NCI-H1105 (cell line): ENCODE measurements around the gene TULP3.
A peak's percentile ranks its signal among the peaks of the same experiment; 100 is the strongest.

Source experiments
- DNase-seq: peaks from one replicate; lab custom pipeline; 2025; lab: John Stamatoyannopoulos, UW

The TULP3 gene

DNA sequence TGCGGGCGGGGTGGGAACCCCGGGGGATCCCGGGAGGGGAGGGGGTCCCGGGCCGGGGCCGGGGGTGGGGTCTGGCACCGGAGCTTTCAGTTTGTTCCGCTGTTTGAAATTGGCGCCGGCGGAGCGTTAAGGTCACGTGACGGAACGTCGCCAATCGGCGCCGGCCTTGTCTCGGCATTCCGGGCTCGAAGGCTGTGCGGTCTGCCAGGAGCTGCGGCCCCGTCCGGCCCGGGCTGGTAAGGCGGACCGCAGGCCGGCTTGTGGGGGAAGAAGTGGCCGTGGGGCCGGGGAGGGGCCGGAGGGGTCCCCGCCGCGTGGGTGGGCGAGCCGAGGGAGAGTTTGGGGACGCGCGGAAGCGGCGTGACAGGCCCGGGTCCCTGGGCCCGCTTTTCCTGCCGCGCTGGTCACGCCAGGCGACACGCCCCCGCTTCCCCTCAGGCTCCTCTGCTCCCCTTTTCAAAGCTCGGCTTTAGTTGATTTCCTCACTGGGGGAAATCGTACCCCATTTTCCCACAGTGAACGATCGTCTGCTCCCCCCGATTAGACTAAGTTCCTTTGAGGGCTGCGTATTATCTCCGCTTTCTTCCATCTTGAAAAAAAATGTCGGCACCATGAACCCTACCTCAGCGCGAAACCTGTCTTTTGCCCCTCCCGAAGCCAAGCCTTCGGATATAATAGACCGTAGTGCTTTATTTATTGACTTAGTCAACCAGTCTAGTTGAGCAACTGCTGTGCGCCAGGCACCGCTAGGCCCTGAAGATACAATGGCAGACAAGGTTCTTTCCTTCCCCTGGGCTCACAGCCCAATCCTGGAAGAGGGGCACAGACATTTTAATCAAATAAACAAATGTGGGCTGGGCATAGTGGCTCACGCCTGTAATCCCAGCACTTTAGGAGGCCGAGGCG is 13.4 kb upstream of the TULP3 start, which contains the start of the genes FOXM1 and RHNO1:
Gene FOXM1 (minus strand): TSS at position 128 of the 906 bp plus-strand sequence. CDS start 2,696 bp downstream, outside the sequence.
Gene RHNO1 (plus strand): TSS at position 177 of the 906 bp plus-strand sequence. CDS start 8,144 bp downstream, outside the sequence.
- DNase-seq: peak; percentile 91

DNA sequence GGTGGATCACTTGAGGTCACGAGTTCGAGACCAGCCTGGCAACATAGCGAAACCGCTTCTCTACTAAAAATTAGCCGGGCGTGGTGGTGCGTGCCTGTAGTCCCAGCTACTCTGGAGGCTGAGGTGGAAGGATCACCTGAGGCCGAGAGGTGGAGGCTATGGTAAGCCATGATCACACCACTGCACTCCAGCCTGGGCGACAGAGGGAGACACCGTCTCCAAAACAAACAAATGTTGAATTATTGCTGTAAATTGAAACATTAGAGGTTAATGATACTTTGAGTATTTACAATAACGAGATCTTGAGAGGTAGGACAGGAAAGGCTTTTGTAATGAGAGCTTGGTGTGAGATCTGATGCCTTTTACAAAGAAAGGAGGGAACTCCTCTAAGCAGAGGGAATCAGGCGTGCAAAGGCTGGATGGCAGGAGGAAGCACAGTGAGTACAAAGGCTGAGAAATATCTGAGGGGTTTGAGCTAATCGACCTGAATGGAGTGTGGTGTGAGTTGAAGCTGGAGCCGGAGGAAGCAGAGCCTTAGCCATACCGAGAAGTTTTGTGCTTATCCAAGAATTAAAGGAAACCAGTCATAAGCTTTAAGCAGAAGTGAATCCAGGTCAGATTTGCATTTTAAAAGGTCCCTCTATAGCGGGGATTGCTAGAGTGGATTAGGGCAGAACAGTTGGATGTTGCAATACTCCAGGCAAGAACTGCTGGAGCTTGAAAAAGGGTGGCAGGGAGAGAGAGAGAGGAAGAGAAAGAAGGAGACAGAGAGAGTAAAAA is 12.5 kb upstream of the TULP3 start:
- DNase-seq: peak; percentile 56

DNA sequence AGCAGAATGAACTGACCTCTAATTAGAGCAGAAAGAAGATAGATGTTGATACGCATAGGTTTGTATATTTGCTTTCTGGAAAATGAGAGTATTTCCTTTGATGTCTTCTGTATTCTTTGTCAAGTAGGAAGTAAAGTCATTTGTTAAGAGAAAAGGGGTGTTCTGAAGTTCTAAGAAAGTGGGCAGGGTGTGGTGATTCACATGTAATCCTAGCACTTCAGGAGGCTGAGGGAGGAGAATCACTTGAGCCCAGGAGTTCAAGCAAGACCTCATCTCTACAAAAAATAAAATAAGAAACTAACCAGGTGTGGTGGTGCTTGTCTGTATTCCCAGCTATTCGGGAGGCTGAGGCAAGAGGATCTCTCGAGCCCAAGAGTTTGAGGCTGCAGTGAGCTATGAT is 10.8 kb upstream of the TULP3 start:
- no peak for DNase-seq

DNA sequence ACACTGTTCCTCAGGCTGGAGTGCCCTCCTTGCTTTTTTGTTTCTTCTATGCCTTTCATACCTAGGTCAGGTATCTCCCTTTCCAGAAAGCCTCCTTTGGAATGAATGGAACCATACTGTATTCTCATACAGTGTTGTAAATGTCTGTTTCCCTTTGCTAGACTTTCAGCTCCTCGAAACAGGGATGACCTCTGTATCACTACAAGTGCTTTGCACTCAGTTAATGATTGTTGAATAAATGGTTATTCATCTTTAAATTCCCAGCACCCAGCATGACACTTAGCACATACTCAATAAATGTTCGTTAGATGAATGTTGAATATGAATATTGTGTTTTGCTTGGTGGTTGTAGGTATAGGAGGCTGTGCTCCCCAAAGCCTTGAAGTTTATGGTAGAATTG is 5.9 kb upstream of the TULP3 start:
- no peak for DNase-seq

DNA sequence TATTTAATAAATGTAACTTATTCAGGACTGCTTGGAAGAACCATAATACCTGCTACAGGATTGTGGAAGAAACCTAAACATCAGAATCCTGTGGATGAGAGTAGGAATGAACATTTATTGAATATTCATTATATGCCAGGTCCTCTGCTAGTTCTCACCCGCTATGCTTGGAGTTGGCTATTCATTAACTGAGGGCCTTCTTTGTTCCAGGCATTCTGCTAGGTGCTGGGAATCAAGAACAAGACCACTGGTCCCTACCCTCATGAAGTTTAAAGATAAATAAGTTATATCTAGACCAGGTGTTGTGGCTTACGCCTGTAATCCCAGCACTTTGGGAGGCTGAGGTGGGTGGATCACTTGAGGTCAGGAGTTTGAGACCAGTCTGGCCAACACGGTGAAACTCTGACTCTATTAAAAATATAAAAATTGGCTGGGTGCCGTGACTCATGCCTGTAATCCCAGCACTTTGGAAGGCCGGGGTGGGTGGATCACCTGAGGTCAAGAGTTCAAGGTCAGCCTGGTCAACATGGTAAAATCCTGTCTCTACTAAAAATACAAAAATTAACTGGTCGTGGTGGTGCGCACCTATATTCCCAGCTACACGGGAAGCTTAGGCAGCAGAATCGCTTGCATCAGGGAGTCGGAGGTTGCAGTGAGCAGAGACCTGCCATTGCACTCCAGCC is 3.8 kb upstream of the TULP3 start:
- DNase-seq: no peak

DNA sequence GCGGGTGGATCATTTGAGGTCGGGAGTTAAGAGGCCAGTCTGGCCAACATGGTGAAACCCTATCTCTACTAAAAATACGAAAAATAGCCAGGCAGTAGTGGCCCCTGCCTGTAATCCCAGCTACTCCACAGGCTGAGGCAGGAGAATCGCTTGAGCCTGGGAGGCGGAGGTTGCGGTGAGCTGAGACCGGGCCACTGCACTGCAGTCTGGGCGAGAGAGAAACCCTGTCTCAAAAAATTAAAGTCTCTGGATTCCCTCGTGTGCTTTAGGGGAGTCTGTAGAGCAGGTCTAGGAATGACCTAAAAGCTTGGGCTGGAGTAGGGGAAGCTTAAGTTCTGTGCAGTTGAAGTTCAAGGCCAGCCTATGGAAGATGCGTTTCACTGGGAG is 697 bp upstream of the TULP3 start:
- DNase-seq: no peak

DNA sequence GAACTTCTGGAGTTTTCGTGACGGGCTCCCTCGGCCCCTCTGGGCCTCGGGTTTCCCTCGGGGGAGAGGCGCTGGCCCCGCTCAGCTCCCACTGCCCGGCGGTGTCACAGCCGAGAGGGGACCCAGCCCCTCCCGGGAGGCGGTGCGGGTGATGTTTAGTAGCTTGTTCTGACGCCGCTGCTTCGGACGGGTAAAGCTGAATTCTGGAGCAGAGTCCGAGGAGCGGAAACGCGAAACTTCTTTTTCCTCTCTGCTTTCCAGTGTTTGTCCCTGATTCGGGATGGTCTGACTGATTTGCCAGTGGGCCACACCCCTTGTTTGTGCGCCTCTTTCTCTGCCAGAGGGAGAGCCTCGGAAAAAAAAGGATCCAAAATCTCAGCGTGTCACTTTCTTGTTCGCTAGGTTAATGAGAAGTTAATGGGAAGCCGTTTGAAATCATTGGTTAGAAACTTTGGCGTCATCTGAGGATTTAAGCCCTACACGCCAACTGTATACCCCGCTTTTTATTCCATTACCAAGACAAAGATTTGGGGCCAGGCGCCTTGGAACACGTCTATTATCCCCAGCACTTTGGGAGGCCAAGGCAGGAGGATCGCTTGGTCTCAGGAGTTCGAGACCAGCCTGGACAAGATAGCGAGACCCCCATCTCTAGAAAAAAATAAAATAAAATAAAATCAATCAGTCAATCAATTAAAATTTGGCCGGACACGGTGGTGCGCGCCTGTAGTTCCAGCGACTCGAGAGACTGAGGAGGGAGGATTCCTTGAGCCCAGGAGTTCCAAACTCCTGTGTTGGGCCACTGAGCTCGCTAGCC is 756 bp downstream of the TULP3 start:
- peak; percentile 10 for DNase-seq

DNA sequence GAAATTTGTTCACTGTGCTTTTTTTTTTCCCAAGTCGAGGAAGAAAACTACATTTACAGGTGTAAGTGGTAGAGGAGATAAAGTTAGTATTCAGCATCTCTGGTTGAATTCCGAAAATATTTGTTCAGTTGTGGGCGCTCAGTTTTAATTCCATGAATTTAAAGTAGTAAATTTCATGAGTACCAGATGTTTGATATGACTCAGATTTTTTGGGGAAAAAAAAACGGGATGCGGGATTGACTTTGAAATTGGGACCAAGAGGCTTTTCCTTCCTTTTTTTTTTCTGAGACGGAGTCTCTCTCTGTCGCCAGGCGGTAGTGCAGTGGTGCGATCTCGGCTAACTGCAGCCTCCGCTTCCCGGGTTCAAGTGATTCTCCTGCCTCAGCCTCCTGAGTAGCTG is 1.6 kb downstream of the TULP3 start:
- no peak for DNase-seq

DNA sequence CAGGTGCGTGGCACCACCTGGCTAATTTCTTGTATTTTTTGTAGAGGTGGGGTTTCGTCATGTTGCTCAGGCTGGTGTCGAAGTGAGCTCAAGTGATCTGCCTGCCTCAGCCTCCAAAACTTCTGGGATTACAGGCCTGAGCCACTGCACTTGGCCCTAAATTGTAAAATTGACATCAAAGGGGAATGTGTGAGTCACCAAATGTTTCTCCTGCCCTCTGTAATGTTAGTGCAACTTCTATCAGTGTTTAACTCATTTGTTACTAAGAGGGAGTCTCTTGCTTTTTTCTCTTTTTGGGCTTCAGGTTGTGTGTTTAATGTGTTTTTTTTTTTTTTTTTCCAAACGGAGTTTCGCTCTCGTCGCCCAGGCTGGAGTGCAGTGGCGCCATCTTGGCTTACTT is 2.3 kb downstream of the TULP3 start:
- no peak for DNase-seq

DNA sequence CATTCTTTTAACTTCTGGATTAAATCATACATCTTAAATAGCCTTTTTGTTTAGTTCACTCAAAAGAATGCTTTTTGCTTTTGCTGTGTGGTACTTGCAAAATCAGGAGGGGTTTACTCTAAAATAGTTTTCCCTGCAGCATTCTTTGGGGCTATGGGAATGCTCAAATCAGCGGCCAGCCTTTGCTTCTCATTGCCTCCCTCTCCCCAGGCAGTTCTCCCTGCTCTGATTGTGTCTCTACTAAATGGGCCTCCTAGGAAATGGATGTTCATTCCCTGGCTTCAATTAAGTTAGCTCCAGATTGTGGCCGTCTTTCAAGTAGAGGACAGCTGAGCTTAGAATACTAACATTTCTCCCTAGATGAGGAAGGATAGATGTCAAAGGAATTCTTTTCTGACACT is 4.4 kb downstream of the TULP3 start:
- no peak for DNase-seq

DNA sequence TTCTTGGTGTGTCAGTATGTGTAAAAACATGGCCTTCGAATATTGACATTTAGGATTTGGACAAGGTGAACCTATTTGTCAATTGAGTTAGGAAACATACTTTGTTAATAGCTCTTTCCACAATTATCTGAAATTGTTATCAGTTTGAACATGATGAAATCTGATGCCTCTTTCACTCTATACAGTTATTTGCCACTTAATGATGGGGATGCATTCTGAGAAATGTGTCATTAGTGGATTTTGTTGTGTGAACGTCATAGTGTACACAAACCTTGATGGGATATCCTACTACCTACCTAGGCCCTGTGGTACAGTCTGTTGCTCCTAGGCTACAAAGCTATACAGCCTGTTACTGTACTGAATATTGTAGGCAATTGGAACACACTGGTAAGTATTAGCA is 4.8 kb downstream of the TULP3 start:
- DNase-seq: no peak

DNA sequence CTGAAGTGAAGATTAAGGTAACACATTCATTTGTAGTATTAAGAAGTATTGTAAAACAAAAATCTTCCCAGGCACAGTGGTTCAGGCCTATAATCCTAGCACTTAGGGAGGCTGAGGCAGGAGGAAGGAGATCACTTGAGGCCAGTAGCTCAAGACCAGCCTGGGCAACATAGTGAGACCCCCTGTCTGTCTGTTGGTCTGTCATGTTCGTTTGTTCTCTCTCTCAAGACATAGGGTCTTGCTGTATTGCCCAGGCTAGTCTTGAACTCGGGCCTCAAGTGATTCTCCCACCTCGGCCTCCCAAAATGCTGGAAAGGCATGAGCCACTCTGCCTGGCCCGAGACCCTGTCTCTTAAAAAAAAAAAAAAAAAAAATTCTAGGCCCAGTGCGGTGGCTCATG is 6.7 kb downstream of the TULP3 start:
- DNase-seq: no peak

DNA sequence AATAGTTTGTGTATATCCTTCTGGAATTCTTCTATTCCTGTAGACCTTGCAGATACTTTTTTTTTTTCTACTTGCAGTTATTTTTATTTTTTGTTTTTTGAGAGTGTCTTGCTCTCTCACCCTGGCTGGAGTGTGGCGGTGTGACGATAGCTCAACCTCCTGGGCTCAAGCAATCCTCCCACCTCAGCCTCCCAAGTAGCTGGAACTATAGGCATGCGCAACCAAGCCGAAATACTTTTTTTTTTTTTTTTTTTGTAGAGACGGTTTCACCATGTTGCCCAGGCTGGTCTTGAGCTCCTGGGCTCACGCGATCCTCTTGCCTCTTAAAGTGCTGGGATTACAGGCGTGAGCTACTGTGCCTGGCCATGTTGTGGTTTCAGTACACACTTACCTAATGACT is 10.0 kb downstream of the TULP3 start:
- DNase-seq: no peak

DNA sequence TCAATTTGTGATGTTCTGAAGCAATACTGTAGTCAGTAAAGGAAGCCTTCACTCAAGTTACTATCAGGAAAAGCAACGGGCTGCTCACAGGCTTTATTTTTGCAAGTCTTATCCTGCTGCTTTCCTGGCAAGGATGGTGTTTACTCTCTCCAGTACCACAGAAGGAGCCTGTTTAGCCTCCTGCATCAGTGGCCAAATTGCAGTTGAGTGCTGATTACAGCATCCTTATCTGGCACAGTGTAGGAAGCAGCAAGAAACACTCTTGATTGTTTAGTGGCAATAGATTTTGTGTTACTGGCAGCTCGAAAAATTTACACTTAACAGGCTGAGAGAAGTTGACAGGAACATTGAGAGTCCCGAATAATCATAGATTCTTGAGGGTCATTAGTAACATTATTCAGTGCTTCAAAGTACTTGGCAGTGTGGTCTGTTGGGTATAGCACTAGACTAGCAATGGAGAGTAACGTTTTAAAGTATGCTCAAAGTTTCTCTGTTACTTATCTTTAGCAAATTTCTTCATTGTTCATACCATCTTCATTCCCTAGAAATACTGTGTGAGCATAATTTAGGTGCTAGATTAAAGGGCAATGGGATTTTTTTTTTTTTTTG is 11.7 kb downstream of the TULP3 start:
- peak; percentile 69 for DNase-seq

DNA sequence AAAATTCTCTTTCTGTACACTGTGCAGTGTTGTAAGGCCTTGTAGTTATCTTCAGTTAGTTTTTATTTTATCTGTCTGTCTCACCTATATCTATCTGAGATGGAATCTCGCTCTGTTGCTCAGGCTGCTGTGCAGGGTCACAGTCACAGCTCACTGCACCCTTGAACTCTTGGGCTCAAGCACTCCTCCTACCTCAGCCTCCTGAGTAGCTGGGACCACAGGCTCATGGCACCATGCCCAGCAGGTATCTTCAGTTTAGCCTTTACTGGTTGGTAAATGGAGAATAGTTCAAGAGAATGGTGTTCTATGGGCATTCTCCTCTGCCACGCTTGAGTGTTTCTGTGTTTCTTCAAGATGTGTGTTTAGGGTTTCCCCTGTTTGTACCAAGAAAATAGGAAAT is 13.6 kb downstream of the TULP3 start:
- no peak for DNase-seq

DNA sequence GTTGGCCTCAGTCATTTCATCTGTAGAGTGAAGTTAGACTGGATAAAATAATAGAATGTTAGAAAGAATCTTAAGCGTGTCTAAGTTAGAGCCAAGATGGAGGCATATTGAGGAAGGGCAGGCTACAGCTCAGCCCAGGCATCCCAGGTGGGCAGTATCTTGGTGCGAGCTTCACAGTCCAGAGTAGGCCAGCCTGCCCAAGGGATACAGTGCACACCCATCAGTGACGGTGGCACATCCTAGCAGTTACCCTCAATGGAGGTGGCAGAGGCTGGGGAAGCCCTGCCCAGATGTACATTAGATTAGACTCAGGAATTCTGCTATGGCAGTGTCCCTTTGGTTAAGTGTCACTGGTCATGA is 21.5 kb downstream of the TULP3 start:
- no peak for DNase-seq

DNA sequence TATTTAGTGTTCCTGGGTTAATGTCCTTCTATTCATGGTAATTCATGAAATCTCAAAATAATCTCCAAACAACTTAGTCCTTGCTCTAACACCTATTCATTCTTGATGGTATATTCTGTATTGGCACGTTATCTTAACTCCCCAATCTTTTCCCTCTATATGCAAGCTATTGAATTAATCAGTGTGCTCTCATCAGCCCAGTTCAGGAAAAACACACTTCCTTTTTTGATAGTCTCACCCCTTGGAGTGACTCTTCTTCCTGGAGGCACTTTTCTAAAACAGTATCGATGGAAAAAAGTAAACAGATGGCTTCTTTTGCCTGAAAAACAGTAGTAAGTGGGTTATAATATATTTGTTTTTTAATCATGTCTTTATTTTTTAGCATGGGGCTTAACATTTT is 28.6 kb downstream of the TULP3 start:
- no peak for DNase-seq

DNA sequence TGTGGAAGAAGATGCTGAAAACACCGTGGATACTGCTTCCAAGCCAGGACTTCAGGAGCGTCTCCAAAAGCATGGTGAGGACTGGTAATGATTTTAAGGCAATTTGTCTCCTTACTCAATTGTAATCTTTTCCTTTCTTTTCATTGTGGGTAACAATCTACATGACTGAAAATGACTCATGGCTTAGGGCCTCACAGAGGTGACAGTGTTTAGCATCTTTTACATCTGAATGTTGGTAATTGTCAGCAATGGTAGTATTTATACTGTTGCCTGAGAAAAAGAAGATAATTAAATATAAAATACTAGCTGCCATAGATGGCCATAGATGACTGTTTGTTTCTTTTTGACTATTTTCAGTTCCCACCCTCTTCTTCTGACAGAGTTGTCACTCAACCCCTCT is 31.6 kb downstream of the TULP3 start:
- no peak for DNase-seq

DNA sequence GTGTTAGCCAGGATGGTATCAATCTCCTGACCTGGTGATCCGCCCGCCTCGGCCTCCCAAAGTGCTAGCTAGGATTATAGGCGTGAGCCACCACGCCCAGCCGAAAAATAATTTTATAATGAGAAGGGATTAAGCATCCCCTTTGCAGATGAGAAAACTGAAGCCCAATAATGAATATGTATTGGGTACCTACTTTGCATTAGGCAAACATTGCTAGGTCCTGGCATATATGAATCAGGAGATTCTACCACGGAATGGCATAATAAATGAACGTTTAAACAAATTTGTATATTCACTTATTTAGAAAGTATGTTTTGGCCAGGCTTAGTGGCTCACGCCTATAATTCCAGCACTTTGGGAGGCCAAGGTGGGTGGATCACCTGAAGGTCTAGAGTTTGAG is 32.4 kb downstream of the TULP3 start:
- DNase-seq: no peak

DNA sequence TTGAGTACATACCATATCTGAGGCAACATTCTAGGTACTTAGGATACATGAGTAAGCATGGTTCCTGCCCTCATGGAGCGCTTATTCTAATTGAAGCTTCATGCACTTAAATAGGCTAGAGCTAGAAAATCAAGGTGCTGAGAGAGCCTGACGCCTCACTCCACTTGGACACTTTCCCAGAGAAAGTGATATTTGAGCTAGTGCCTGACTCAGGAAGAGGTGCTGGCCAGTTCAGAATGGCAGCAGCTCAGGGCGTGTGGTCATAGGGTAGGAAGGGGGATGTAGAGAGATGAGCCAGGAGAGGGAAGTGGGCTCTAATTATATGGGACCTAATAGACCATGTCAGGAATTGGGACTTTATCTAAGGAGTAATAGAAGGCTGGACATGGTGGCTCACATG is 33.3 kb downstream of the TULP3 start:
- DNase-seq: no peak

DNA sequence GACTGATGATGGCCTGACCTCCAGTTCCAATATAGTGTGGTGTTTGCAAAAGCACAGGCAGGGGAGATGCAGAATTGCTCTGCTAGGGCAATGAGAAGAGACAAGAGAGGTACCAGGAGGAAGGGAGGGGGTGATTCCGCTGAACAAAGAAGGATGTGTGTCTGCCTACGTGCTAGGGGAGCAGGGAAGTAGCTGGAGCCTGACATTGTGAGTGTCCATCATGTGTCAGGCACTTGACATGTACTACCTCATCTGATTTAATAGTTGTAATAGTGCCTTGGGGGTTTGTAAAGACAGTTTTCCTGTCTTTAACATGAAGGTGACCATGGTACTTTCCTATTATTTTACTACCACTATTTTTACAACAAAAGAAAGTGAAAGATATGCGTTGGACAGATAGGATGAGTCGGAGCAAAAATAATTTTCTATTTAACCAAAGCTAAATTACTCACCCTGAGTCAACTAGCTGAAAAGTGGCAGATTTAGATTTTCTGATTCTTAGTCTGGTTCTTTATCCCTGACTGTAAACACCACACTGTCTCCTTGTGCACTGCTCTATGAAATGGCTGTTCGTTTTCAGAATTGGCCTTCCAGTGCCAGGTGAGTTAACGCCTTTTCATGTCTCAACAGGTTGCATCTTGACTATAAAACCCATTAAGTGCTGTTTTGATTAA is 34.8 kb downstream of the TULP3 start:
- DNase-seq: peak; percentile 25
